ENCODE results near the gene MRFAP1.
"Not testable (repeated sequence)": the region's sequence is repeated elsewhere in the genome, so short reads cannot be mapped to it uniquely, and the experiment has no call there.

The MRFAP1 gene

GRCh38 chr4:6639137-6639680 is 1.3 kb upstream of the MRFAP1 start:
- FAIRE-seq = no peak

- FAIRE-seq = no peak
Measured at GRCh38 chr4:6641164-6641970, 882 bp downstream of the MRFAP1 start.

GRCh38 chr4:6641971-6642320 is 1.5 kb downstream of the MRFAP1 start:
- no peak for FAIRE-seq

GRCh38 chr4:6643141-6643847 is 2.8 kb downstream of the MRFAP1 start:
- no peak for FAIRE-seq

- FAIRE-seq = no peak
Measured at GRCh38 chr4:6644792-6645530, 4.5 kb downstream of the MRFAP1 start.

GRCh38 chr4:6647169-6647568 is 6.7 kb downstream of the MRFAP1 start:
- FAIRE-seq = no peak

GRCh38 chr4:6647582-6648230 is 7.2 kb downstream of the MRFAP1 start:
- no peak for FAIRE-seq

- no peak for FAIRE-seq
Measured at GRCh38 chr4:6649216-6649615, 8.7 kb downstream of the MRFAP1 start.

- FAIRE-seq = not testable (repeated sequence)
Measured at GRCh38 chr4:6654211-6654610, 13.7 kb downstream of the MRFAP1 start.

- not testable (repeated sequence) for FAIRE-seq
Measured at GRCh38 chr4:6655291-6655690, 14.8 kb downstream of the MRFAP1 start.

- FAIRE-seq = no peak
Measured at GRCh38 chr4:6655924-6656323, 15.4 kb downstream of the MRFAP1 start.

GRCh38 chr4:6657242-6658208 is 17.0 kb downstream of the MRFAP1 start:
- FAIRE-seq = no peak

- FAIRE-seq = no peak
Measured at GRCh38 chr4:6658209-6658595, 17.7 kb downstream of the MRFAP1 start.

- no peak for FAIRE-seq
Measured at GRCh38 chr4:6658597-6659075, 18.2 kb downstream of the MRFAP1 start.

- FAIRE-seq = no peak
Measured at GRCh38 chr4:6659897-6660296, 19.4 kb downstream of the MRFAP1 start.

- FAIRE-seq = no peak
Measured at GRCh38 chr4:6660430-6660829, 19.9 kb downstream of the MRFAP1 start.

- no peak for FAIRE-seq
Measured at GRCh38 chr4:6662591-6662990, 22.1 kb downstream of the MRFAP1 start.

GRCh38 chr4:6663596-6664393 is 23.3 kb downstream of the MRFAP1 start:
- no peak for FAIRE-seq

- no peak for FAIRE-seq
Measured at GRCh38 chr4:6665320-6665654, 24.8 kb downstream of the MRFAP1 start.

GRCh38 chr4:6668391-6668790 is 27.9 kb downstream of the MRFAP1 start:
- no peak for FAIRE-seq

GRCh38 chr4:6671648-6672047 is 31.2 kb downstream of the MRFAP1 start:
- FAIRE-seq = no peak

All from A204.1 (cell line).